Tibial artery (tissue), 4 donors: ENCODE results near the gene POLG2.
"Not testable (repeated sequence)": the region's sequence is repeated elsewhere in the genome, so short reads cannot be mapped to it uniquely, and the experiment has no call there.

Source experiments
- DNase-seq, 2 donors: peaks; one replicate each; pipeline ENCODE4 v3.0.0-alpha.2; 2019
- H3K27ac ChIP-seq, 2 donors: fragments of 200-600 bp; sonication (generic) in 1 of 2; 1 replicate in 1 of 2; 2 replicates in 1 of 2; pipeline ENCODE4 v1.5.1; 2018 to 2019; ENCODE audit warnings: mild to moderate bottlenecking in 1 of 2
- H3K27me3 ChIP-seq, 2 donors: fragments of 200-600 bp; sonication (generic) in 1 of 2; one replicate each; pipeline versions ENCODE4 v1.5.1 to v1.6.0; 2016 to 2019
- H3K36me3 ChIP-seq, 3 donors: fragments of 200-600 bp; sonication (generic) in 2 of 3; one replicate each; pipeline ENCODE4 v1.5.1; 2016 to 2019; ENCODE audit warnings: mild to moderate bottlenecking in 2 of 3
- H3K4me1 ChIP-seq, 4 donors: fragments of 200-600 bp; sonication (generic) in 2 of 4; 1 replicate in 3 of 4; 2 replicates in 1 of 4; pipeline ENCODE4 v1.5.1; 2016 to 2019
- H3K4me3 ChIP-seq, 2 donors: fragments of 200-600 bp; sonication (generic) in 1 of 2; 1 replicate in 1 of 2; 2 replicates in 1 of 2; pipeline ENCODE4 v1.5.1; 2018 to 2019; ENCODE audit warnings: mild to moderate bottlenecking in 2 of 2
- H3K9me3 ChIP-seq, 3 donors: fragments of 200-600 bp; sonication (generic) in 1 of 3; one replicate each; pipeline ENCODE4 v1.5.1; 2016 to 2019
- CTCF ChIP-seq, 2 experiments: fragments of 200-600 bp in 1 of 2; fragments of 450-650 bp in 1 of 2; IDR thresholded peaks; one replicate each; pipeline ENCODE4 v1.5.1; 2017 to 2019; ENCODE audit warnings: antibody characterized with exemption in 2 of 2, mild to moderate bottlenecking in 1 of 2, moderate library complexity in 1 of 2
- intact Hi-C: fragments of 100-400 bp; cut with DNase I; formaldehyde crosslinking; loops from one replicate; pipeline ENCODE4 v1.15.0; 2023; ENCODE audit warnings: low total_unique reads

Gene POLG2

GRCh38 chr17:64498308-64499203 lies 1.7 kb upstream of the POLG2 start:
- no peaks in the 10 kb centered on the region for H3K27me3 ChIP-seq
- H3K4me3 ChIP-seq: no peak overlapping the region
- intact Hi-C loops: loop anchor here (5.0 kb wide), 1 partner anchor 76 kb away; no protein-coding TSS in a partner anchor
- no peaks in the 10 kb centered on the region for H3K9me3 ChIP-seq
- TF ChIP-seq CTCF (IDR thresholded peaks at IDR 0.05): no peak
- no peak for DNase-seq
- H3K36me3 ChIP-seq: peaks cover 50 to 62% (median 55%) of the 10 kb centered on the region in 3 donors
- peak overlapping the region in 1 of 2 donors; percentile 79 for H3K27ac ChIP-seq
- peaks cover 11 to 86% (median 58%) of the 10 kb centered on the region in 4 donors for H3K4me1 ChIP-seq

- Histone ChIP-seq H3K9me3 (no peaks in the 10 kb centered on the region), H3K4me1 (peaks cover 7 to 76% (median 49%) of the 10 kb centered on the region in 4 donors), H3K4me3 (peak overlapping the region; percentile 74 to 75), H3K36me3 (peaks cover 44 to 60% (median 45%) of the 10 kb centered on the region in 3 donors), H3K27me3 (no peaks in the 10 kb centered on the region), H3K27ac (peak overlapping the region; percentile 79 to 80)
- TF ChIP-seq CTCF (IDR thresholded peaks at IDR 0.05): no peak
- DNase-seq: no peak
- intact Hi-C loops: loop anchor here (5.0 kb wide), 1 partner anchor 75 kb away; no protein-coding TSS in a partner anchor
Measured at GRCh38 chr17:64497565-64498035, 746 bp upstream of the POLG2 start.

GRCh38 chr17:64496348-64496785 lies 487 bp downstream of the POLG2 start:
- peaks cover 33 to 59% (median 33%) of the 10 kb centered on the region in 3 donors for H3K36me3 ChIP-seq
- DNase-seq: peak in 1 of 2 donors; percentile 65
- H3K27me3 ChIP-seq: no peaks in the 10 kb centered on the region
- intact Hi-C loops: loop anchor here (5.0 kb wide), 1 partner anchor 74 kb away; no protein-coding TSS in a partner anchor
- no peak for TF ChIP-seq CTCF (IDR thresholded peaks at IDR 0.05)
- H3K4me1 ChIP-seq: peaks cover 7 to 64% (median 36%) of the 10 kb centered on the region in 4 donors
- peak overlapping the region; percentile 74 to 75 for H3K4me3 ChIP-seq
- H3K9me3 ChIP-seq: no peaks in the 10 kb centered on the region
- peak overlapping the region; percentile 79 to 80 for H3K27ac ChIP-seq

GRCh38 chr17:64495300-64495699 lies 1.6 kb downstream of the POLG2 start:
- H3K4me3 ChIP-seq: peak overlapping the region in 1 of 2 donors; percentile 74

GRCh38 chr17:64494121-64494520 lies 2.7 kb downstream of the POLG2 start:
- intact Hi-C loops: no loop called here
- Histone ChIP-seq H3K4me3 (no peak overlapping the region), H3K9me3 (no peaks in the 10 kb centered on the region), H3K27me3 (no peaks in the 10 kb centered on the region), H3K27ac (no peak overlapping the region), H3K4me1 (peaks cover 7 to 44% (median 26%) of the 10 kb centered on the region in 4 donors), H3K36me3 (peaks cover 20 to 59% (median 20%) of the 10 kb centered on the region in 3 donors)
- DNase-seq: no peak
- TF ChIP-seq CTCF (IDR thresholded peaks at IDR 0.05): no peak

More at GRCh38 chr17:64495300-64495699, 1.6 kb downstream of the POLG2 start:
- not testable (repeated sequence) for H3K27me3 ChIP-seq, DNase-seq, H3K27ac ChIP-seq, H3K9me3 ChIP-seq
- Histone ChIP-seq H3K4me1 (peaks cover 7 to 56% (median 28%) of the 10 kb centered on the region in 4 donors), H3K36me3 (peaks cover 26 to 59% (median 26%) of the 10 kb centered on the region in 3 donors)
- intact Hi-C loops: loop anchor here (5.0 kb wide), 1 partner anchor 73 kb away; no protein-coding TSS in a partner anchor
